ENCODE results near the gene ALK.

ALK gene

GRCh38 chr2:29902356-29902755 is 19.0 kb downstream of the ALK start:
- no peak for DNase-seq (ENCODE audit: low read depth)

GRCh38 chr2:29900971-29901633 is 20.3 kb downstream of the ALK start:
- no peak for DNase-seq (ENCODE audit: low read depth)

GRCh38 chr2:29898999-29899398 is 22.4 kb downstream of the ALK start:
- DNase-seq (ENCODE audit: low read depth): no peak

GRCh38 chr2:29894822-29895614 is 26.4 kb downstream of the ALK start:
- DNase-seq (ENCODE audit: low read depth): no peak

- no peak for DNase-seq (ENCODE audit: low read depth)
Observed at GRCh38 chr2:29892585-29893259, 28.7 kb downstream of the ALK start.

- no peak for DNase-seq (ENCODE audit: low read depth)
Observed at GRCh38 chr2:29881089-29881730, 40.2 kb downstream of the ALK start.

GRCh38 chr2:29880084-29880483 is 41.3 kb downstream of the ALK start:
- DNase-seq (ENCODE audit: low read depth): no peak

- DNase-seq (ENCODE audit: low read depth): no peak
Observed at GRCh38 chr2:29879456-29879855, 41.9 kb downstream of the ALK start.

GRCh38 chr2:29878898-29879297 is 42.5 kb downstream of the ALK start:
- no peak for DNase-seq (ENCODE audit: low read depth)

GRCh38 chr2:29876374-29876773 is 45.0 kb downstream of the ALK start:
- DNase-seq (ENCODE audit: low read depth): no peak

- no peak for DNase-seq (ENCODE audit: low read depth)
Observed at GRCh38 chr2:29874745-29875144, 46.6 kb downstream of the ALK start.

GRCh38 chr2:29872870-29873269 is 48.5 kb downstream of the ALK start:
- no peak for DNase-seq (ENCODE audit: low read depth)

- no peak for DNase-seq (ENCODE audit: low read depth)
Observed at GRCh38 chr2:29871541-29871940, 49.8 kb downstream of the ALK start.

GRCh38 chr2:29865512-29865911 is 55.9 kb downstream of the ALK start:
- no peak for DNase-seq (ENCODE audit: low read depth)

GRCh38 chr2:29864988-29865387 is 56.4 kb downstream of the ALK start:
- DNase-seq (ENCODE audit: low read depth): no peak

- no peak for DNase-seq (ENCODE audit: low read depth)
Observed at GRCh38 chr2:29855924-29856639, 65.3 kb downstream of the ALK start.

- DNase-seq (ENCODE audit: low read depth): no peak
Observed at GRCh38 chr2:29850794-29851193, 70.6 kb downstream of the ALK start.

GRCh38 chr2:29848566-29849310 is 72.6 kb downstream of the ALK start:
- DNase-seq (ENCODE audit: low read depth): no peak

- no peak for DNase-seq (ENCODE audit: low read depth)
Observed at GRCh38 chr2:29847886-29848285, 73.5 kb downstream of the ALK start.

GRCh38 chr2:29844713-29845326 is 76.6 kb downstream of the ALK start:
- DNase-seq (ENCODE audit: low read depth): no peak
